ENCODE measurements around the gene TPD52L1. TPM values are rescaled to one million over a fixed set of nuclear protein-coding genes. Genes with fewer than 3 reads are reported as not detected.

TPD52L1 gene
- total and polyA plus RNA-seq, 2 of the 13 experiments (the other 11 are each of a cell fraction or from before 2014, with no cell fraction given), result 0.49 to 0.53 TPM

DNA sequence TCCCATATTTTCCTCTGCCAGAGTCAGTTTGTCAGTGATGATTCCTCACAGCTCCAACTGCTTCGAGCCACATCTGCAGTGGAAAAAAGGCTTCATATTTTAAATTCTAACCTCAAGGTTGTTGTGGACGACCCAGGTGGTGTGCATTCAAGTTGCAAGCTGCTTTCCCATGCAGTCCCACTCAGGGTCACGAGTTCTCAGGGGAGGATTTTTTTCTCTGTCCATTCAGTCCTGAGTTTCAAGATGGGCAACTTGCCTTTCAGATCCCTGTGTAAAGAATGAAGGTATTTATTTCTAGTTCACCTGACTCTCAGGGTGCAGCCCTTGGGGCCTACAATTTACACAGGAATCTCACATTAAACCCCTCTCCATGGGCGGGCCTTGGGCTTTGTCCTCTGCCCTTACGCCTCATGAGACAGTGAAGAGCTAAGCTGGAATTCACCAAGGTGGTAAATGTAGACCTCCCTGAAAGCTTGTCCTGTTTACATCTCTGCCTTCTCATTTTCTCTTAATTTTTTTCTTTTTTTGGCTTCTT is 65.9 kb downstream of the TPD52L1 start:
- in situ Hi-C loops (cut with HindIII; ENCODE audit: extremely low pct_ligation_motif_present, low pct_unique_long_range_greater_than_20kb), result no loop called here
- H3K4me2 ChIP-seq (ENCODE audit: low read depth, low read length), result no peak overlapping the region
- FAIRE-seq (no peak), DNase-seq (ENCODE audit: low spot score) (no peak), ATAC-seq (no peak)
- ChIA-PET POLR2A (no interaction called here), CTCF (ENCODE audit: low intra/inter-chr PET ratio, low total read pairs) (no interaction called here)
- 7% methylated on average over 5 of the region's 5 CpGs for WGBS (ENCODE audit: low lambda C conversion rate)
- no peak overlapping the region for H3K27ac ChIP-seq (ENCODE audit: extremely low read length, insufficient read depth, low read length)
- H3K9ac ChIP-seq (ENCODE audit: insufficient read depth, low read depth, low read length), result no peak overlapping the region
- H3K27me3 ChIP-seq (ENCODE audit: control insufficient read depth in 1 of 2, insufficient read depth in 2 of 2, low read length in 2 of 2), result no peaks in the 10 kb centered on the region
- no peaks in the 10 kb centered on the region for H4K20me1 ChIP-seq (ENCODE audit: insufficient read depth, low read length)
- no peaks in the 10 kb centered on the region for H3K9me3 ChIP-seq (ENCODE audit: low read length)
- no TSS peak for BruUV-seq (replicated peaks)
- no peak overlapping the region for H3K4me3 ChIP-seq (replicated peaks in 1 of 3; ENCODE audit: insufficient read depth in 1 of 3, low read depth in 2 of 3, low read length in 3 of 3)
- no peak overlapping the region for H2AFZ ChIP-seq (ENCODE audit: low read length)
- no peaks in the 10 kb centered on the region for H3K4me1 ChIP-seq (ENCODE audit: insufficient read depth, low read length)
- intact Hi-C loops (cut with micrococcal nuclease; ENCODE audit: unreplicated experiment), result no loop called here
- no peak for TF ChIP-seq ZNF354B (CRISPR knock-in tag; IDR thresholded peaks at IDR 0.05)
- no peaks in the 10 kb centered on the region for H3K36me3 ChIP-seq (replicated peaks in 1 of 2; ENCODE audit: control insufficient read depth in 1 of 2, insufficient read depth in 2 of 2, low read length in 2 of 2)
- no peaks in the 10 kb centered on the region for H3K79me2 ChIP-seq (ENCODE audit: insufficient read depth, low read length)

GRCh38 chr6:125220712-125221111 is 67.1 kb downstream of the TPD52L1 start:
- BruUV-seq (replicated peaks), result no TSS peak
- WGBS (ENCODE audit: low lambda C conversion rate), result 37% methylated on average over 2 of the region's 2 CpGs
- H3K9me3 ChIP-seq (ENCODE audit: low read length), result no peaks in the 10 kb centered on the region
- no peaks in the 10 kb centered on the region for H3K79me2 ChIP-seq (ENCODE audit: insufficient read depth, low read length)
- no peak overlapping the region for H3K27ac ChIP-seq (ENCODE audit: extremely low read length, insufficient read depth, low read length)
- ChIA-PET CTCF (ENCODE audit: low intra/inter-chr PET ratio, low total read pairs) (no interaction called here), POLR2A (no interaction called here)
- no peak overlapping the region for H3K4me2 ChIP-seq (ENCODE audit: low read depth, low read length)
- no peak overlapping the region for H3K4me3 ChIP-seq (replicated peaks in 1 of 3; ENCODE audit: insufficient read depth in 1 of 3, low read depth in 2 of 3, low read length in 3 of 3)
- H3K4me1 ChIP-seq (ENCODE audit: insufficient read depth, low read length), result no peaks in the 10 kb centered on the region
- H2AFZ ChIP-seq (ENCODE audit: low read length), result no peak overlapping the region
- H4K20me1 ChIP-seq (ENCODE audit: insufficient read depth, low read length), result no peaks in the 10 kb centered on the region
- in situ Hi-C loops (cut with HindIII; ENCODE audit: extremely low pct_ligation_motif_present, low pct_unique_long_range_greater_than_20kb) (no loop called here), intact Hi-C loops (cut with micrococcal nuclease; ENCODE audit: unreplicated experiment) (no loop called here)
- ATAC-seq (peak; percentile 38; the same call in 1 of the 3 replicates), DNase-seq (ENCODE audit: low spot score) (no peak), FAIRE-seq (no peak)
- H3K27me3 ChIP-seq (ENCODE audit: control insufficient read depth in 1 of 2, insufficient read depth in 2 of 2, low read length in 2 of 2), result no peaks in the 10 kb centered on the region
- H3K36me3 ChIP-seq (replicated peaks in 1 of 2; ENCODE audit: control insufficient read depth in 1 of 2, insufficient read depth in 2 of 2, low read length in 2 of 2), result no peaks in the 10 kb centered on the region
- H3K9ac ChIP-seq (ENCODE audit: insufficient read depth, low read depth, low read length), result no peak overlapping the region
- no peak for TF ChIP-seq NFIB (CRISPR knock-in tag; IDR thresholded peaks at IDR 0.05; ENCODE audit: borderline replicate concordance)
- TF ChIP-seq, protein P1, sequence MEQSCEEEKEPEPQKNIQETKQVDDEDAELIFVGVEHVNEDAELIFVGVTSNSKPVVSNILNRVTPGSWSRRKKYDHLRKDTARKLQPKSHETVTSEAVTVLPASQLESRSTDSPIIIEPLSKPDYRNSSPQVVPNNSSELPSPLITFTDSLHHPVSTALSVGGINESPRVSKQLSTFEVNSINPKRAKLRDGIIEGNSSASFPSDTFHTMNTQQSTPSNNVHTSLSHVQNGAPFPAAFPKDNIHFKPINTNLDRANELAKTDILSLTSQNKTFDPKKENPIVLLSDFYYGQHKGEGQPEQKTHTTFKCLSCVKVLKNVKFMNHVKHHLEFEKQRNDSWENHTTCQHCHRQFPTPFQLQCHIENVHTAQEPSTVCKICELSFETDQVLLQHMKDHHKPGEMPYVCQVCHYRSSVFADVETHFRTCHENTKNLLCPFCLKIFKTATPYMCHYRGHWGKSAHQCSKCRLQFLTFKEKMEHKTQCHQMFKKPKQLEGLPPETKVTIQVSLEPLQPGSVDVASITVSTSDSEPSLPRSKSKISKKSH (CRISPR knock-in tag; IDR thresholded peaks at IDR 0.05; ENCODE audit: borderline replicate concordance), result no peak
- TF ChIP-seq MTF1 (CRISPR knock-in tag; IDR thresholded peaks at IDR 0.05), result no peak
- TF ChIP-seq, protein P2, sequence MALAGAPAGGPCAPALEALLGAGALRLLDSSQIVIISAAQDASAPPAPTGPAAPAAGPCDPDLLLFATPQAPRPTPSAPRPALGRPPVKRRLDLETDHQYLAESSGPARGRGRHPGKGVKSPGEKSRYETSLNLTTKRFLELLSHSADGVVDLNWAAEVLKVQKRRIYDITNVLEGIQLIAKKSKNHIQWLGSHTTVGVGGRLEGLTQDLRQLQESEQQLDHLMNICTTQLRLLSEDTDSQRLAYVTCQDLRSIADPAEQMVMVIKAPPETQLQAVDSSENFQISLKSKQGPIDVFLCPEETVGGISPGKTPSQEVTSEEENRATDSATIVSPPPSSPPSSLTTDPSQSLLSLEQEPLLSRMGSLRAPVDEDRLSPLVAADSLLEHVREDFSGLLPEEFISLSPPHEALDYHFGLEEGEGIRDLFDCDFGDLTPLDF (CRISPR knock-in tag; IDR thresholded peaks at IDR 0.05), result no peak
- no peak for TF ChIP-seq CENPT (CRISPR knock-in tag; IDR thresholded peaks at IDR 0.05; ENCODE audit: low read depth)
- no peak for TF ChIP-seq ZC3H13 (CRISPR knock-in tag; IDR thresholded peaks at IDR 0.05)
- no peak for TF ChIP-seq GTF2F1 (IDR thresholded peaks at IDR 0.05; ENCODE audit: low read length)
- TF ChIP-seq ZMYM3 (CRISPR knock-in tag; IDR thresholded peaks at IDR 0.05), result no peak
- TF ChIP-seq, protein P3, sequence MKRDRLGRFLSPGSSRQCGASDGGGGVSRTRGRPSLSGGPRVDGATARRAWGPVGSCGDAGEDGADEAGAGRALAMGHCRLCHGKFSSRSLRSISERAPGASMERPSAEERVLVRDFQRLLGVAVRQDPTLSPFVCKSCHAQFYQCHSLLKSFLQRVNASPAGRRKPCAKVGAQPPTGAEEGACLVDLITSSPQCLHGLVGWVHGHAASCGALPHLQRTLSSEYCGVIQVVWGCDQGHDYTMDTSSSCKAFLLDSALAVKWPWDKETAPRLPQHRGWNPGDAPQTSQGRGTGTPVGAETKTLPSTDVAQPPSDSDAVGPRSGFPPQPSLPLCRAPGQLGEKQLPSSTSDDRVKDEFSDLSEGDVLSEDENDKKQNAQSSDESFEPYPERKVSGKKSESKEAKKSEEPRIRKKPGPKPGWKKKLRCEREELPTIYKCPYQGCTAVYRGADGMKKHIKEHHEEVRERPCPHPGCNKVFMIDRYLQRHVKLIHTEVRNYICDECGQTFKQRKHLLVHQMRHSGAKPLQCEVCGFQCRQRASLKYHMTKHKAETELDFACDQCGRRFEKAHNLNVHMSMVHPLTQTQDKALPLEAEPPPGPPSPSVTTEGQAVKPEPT (CRISPR knock-in tag; IDR thresholded peaks at IDR 0.05; ENCODE audit: low read depth), result no peak
- TF ChIP-seq, protein P4, sequence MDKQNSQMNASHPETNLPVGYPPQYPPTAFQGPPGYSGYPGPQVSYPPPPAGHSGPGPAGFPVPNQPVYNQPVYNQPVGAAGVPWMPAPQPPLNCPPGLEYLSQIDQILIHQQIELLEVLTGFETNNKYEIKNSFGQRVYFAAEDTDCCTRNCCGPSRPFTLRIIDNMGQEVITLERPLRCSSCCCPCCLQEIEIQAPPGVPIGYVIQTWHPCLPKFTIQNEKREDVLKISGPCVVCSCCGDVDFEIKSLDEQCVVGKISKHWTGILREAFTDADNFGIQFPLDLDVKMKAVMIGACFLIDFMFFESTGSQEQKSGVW (CRISPR knock-in tag; IDR thresholded peaks at IDR 0.05; ENCODE audit: borderline replicate concordance), result no peak
- TF ChIP-seq MXD4 (CRISPR knock-in tag; IDR thresholded peaks at IDR 0.05), result no peak
- no peak for TF ChIP-seq NR2F1 (CRISPR knock-in tag; IDR thresholded peaks at IDR 0.05)
